ENCODE results near the gene TULP4.

TULP4 gene

GRCh38 chr6:158519761-158520160, 207.5 kb downstream of the TULP4 start:
- TF ChIP-seq EGR1 (IDR thresholded peaks at IDR 0.05) (no peak), NFIC (IDR thresholded peaks at IDR 0.05) (no peak), EP300 (IDR thresholded peaks at IDR 0.05; ENCODE audit: borderline replicate concordance) (no peak), TCF12 (IDR thresholded peaks at IDR 0.05; ENCODE audit: low read depth) (no peak), ZBTB7A (IDR thresholded peaks at IDR 0.05; ENCODE audit: low read depth) (no peak), USF1 (IDR thresholded peaks at IDR 0.05) (no peak), CREB1 (IDR thresholded peaks at IDR 0.05; ENCODE audit: low read depth) (no peak)

GRCh38 chr6:158521759-158522158, 209.5 kb downstream of the TULP4 start:
- no peak for TF ChIP-seq NFIC (IDR thresholded peaks at IDR 0.05)
- no peak for TF ChIP-seq USF1 (IDR thresholded peaks at IDR 0.05)
- no peak for TF ChIP-seq ZBTB7A (IDR thresholded peaks at IDR 0.05; ENCODE audit: low read depth)
- no peak for TF ChIP-seq FOXM1 (IDR thresholded peaks at IDR 0.05; ENCODE audit: borderline replicate concordance, low read depth)

GRCh38 chr6:158522616-158523015, 210.4 kb downstream of the TULP4 start:
- TF ChIP-seq RAD21 (IDR thresholded peaks at IDR 0.05; ENCODE audit: low read depth) (no peak), YY1 (IDR thresholded peaks at IDR 0.05; ENCODE audit: low read depth) (no peak), USF1 (IDR thresholded peaks at IDR 0.05) (no peak), NFIC (IDR thresholded peaks at IDR 0.05) (no peak), MAX (IDR thresholded peaks at IDR 0.05) (no peak)

GRCh38 chr6:158524311-158524710, 212.0 kb downstream of the TULP4 start:
- no peak for TF ChIP-seq TEAD4 (IDR thresholded peaks at IDR 0.05)
- TF ChIP-seq ZBTB7A (IDR thresholded peaks at IDR 0.05; ENCODE audit: low read depth), result no peak
- TF ChIP-seq EP300 (IDR thresholded peaks at IDR 0.05; ENCODE audit: borderline replicate concordance), result no peak
- TF ChIP-seq RAD21 (IDR thresholded peaks at IDR 0.05; ENCODE audit: low read depth), result no peak
- no peak for TF ChIP-seq EGR1 (IDR thresholded peaks at IDR 0.05)
- no peak for TF ChIP-seq REST (IDR thresholded peaks at IDR 0.05; ENCODE audit: low read depth)
- no peak for TF ChIP-seq YY1 (IDR thresholded peaks at IDR 0.05; ENCODE audit: low read depth)
- TF ChIP-seq TAF1 (IDR thresholded peaks at IDR 0.05; ENCODE audit: low read depth), result no peak
- no peak for TF ChIP-seq CREB1 (IDR thresholded peaks at IDR 0.05; ENCODE audit: low read depth)
- no peak for TF ChIP-seq MAX (IDR thresholded peaks at IDR 0.05)
- TF ChIP-seq FOXM1 (IDR thresholded peaks at IDR 0.05; ENCODE audit: borderline replicate concordance, low read depth), result no peak
- no peak for TF ChIP-seq USF1 (IDR thresholded peaks at IDR 0.05)
- TF ChIP-seq TCF12 (IDR thresholded peaks at IDR 0.05; ENCODE audit: low read depth), result no peak
- TF ChIP-seq CEBPB (IDR thresholded peaks at IDR 0.05), result no peak

- TF ChIP-seq REST (IDR thresholded peaks at IDR 0.05; ENCODE audit: low read depth), result no peak
These were observed 216.6 kb downstream of the TULP4 start for GRCh38 chr6:158528826-158529225.

GRCh38 chr6:158529629-158530028, 217.4 kb downstream of the TULP4 start:
- TF ChIP-seq RAD21 (IDR thresholded peaks at IDR 0.05; ENCODE audit: low read depth), result no peak
- no peak for TF ChIP-seq EP300 (IDR thresholded peaks at IDR 0.05; ENCODE audit: borderline replicate concordance)
- TF ChIP-seq YY1 (IDR thresholded peaks at IDR 0.05; ENCODE audit: low read depth), result no peak
- no peak for TF ChIP-seq CREB1 (IDR thresholded peaks at IDR 0.05; ENCODE audit: low read depth)
- TF ChIP-seq CEBPB (IDR thresholded peaks at IDR 0.05), result no peak
- no peak for TF ChIP-seq NFIC (IDR thresholded peaks at IDR 0.05)
